CD4-positive, alpha-beta memory T cell (primary cell): Measurements from ENCODE around the gene OR51E1. TPM values are rescaled to one million over a fixed set of nuclear protein-coding genes. Genes with fewer than 3 reads are reported as not detected.

Experiments
- CTCF ChIA-PET: fragments of 350-600 bp; sonication (Branson Sonifier 250); formaldehyde crosslinking; loops from one replicate; lab custom pipeline; 2021; ENCODE audit warnings: inconsistent platforms; ENCODE audit not compliant: partially characterized antibody; lab: Charles Lee
- POLR2A ChIA-PET: fragments of 350-600 bp; sonication (Branson Sonifier 250); formaldehyde crosslinking; loops from one replicate; lab custom pipeline; 2021; ENCODE audit not compliant: partially characterized antibody; lab: Charles Lee
- DNase-seq, 5 donors: peaks; one replicate each; pipeline versions ENCODE4 v3.0.0 to v3.0.0-alpha.2; 2020 to 2022; ENCODE audit warnings: mixed read lengths in 1 of 5
- H3K27ac ChIP-seq: one replicate; pipeline ENCODE4 v1.7.0; 2013; ENCODE audit warnings: low read depth, low read length
- H3K27me3 ChIP-seq: 2 replicates; pipeline ENCODE4 v1.7.0; 2013; ENCODE audit warnings: mild to moderate bottlenecking, low read length, moderate library complexity; ENCODE audit not compliant: insufficient read depth
- H3K36me3 ChIP-seq: 2 replicates; pipeline ENCODE4 v1.7.0; 2013; ENCODE audit warnings: mild to moderate bottlenecking, low read length, moderate library complexity; ENCODE audit not compliant: insufficient read depth
- H3K4me1 ChIP-seq: 2 replicates; pipeline ENCODE4 v1.7.0; 2013; ENCODE audit warnings: mild to moderate bottlenecking, low read length, moderate library complexity; ENCODE audit not compliant: insufficient read depth
- H3K4me3 ChIP-seq, 2 donors: one replicate each; pipeline ENCODE4 v1.7.0; 2013; ENCODE audit warnings: low read length in 2 of 2, mild to moderate bottlenecking in 1 of 2
- H3K9me3 ChIP-seq, 2 donors: one replicate each; pipeline ENCODE4 v1.7.0; 2013; ENCODE audit warnings: low read length in 2 of 2, control low read depth in 1 of 2; ENCODE audit not compliant: control insufficient read depth in 1 of 2
- H3K27ac Mint-ChIP-seq, 7 donors: one replicate each; pipeline ENCODE4 v1.8.0; 2020 to 2021; ENCODE audit warnings: mixed read lengths in 7 of 7, mild to moderate bottlenecking in 6 of 7, inconsistent platforms in 3 of 7, moderate library complexity in 3 of 7
- H3K27me3 Mint-ChIP-seq, 2 donors: one replicate each; pipeline ENCODE4 v1.8.0; 2020 to 2021; ENCODE audit warnings: mixed read lengths in 2 of 2
- H3K36me3 Mint-ChIP-seq, 2 donors: one replicate each; pipeline ENCODE4 v1.8.0; 2020 to 2021; ENCODE audit warnings: mixed read lengths in 2 of 2, inconsistent platforms in 1 of 2, mild to moderate bottlenecking in 1 of 2
- H3K4me1 Mint-ChIP-seq, 4 donors: one replicate each; pipeline ENCODE4 v1.8.0; 2020 to 2021; ENCODE audit warnings: mixed read lengths in 4 of 4, mild to moderate bottlenecking in 1 of 4
- H3K4me3 Mint-ChIP-seq, 8 donors: one replicate each; pipeline ENCODE4 v1.8.0; 2020 to 2021; ENCODE audit warnings: mixed read lengths in 8 of 8, mild to moderate bottlenecking in 7 of 8, moderate library complexity in 6 of 8, inconsistent platforms in 3 of 8
- H3K9me3 Mint-ChIP-seq, 8 donors: one replicate each; pipeline ENCODE4 v1.8.0; 2020 to 2021; ENCODE audit warnings: mixed read lengths in 8 of 8, mild to moderate bottlenecking in 5 of 8, inconsistent platforms in 3 of 8, moderate library complexity in 1 of 8
- intact Hi-C: fragments of 100-400 bp; cut with micrococcal nuclease; formaldehyde crosslinking; loops from one replicate; pipeline ENCODE4 v1.15.1; 2023
- polyA plus RNA-seq, 2 donors: library from polyadenylated mRNA; unstranded; fragments of 300-500 nt; fragmentation: Illumina TruSeq; gene quantifications; one replicate each; pipeline ENCODE4 v1.2.3, GENCODE V29; 2021
- total RNA-seq, 2 experiments: library from RNA; stranded (reverse); gene quantifications; one replicate each; pipeline ENCODE4 v1.2.3, GENCODE V29; 2021

OR51E1 gene
- total and polyA plus RNA-seq, 4 experiments from 2014 or later: not detected

DNA sequence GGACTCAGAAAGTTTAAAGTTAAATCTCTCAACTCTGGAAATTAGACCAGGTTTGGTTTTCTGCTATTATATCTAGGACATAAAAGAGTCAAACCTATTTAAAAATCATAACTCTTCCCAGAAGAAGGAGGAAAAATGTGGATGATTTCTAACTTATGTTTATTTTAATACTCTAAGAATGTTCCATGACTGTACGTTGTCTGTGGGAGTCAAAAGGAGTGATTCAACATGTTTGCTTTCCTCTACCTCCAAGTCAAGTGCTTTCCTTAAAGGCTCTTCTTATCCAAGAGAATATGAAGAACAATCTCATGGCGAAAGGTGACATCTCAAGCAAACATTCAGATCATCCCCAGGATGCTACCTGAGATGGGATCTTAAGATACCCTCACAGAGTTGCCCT lies 21.6 kb downstream of the OR51E1 start:
- H3K36me3 Mint-ChIP-seq: no peaks in the 10 kb centered on the region
- H3K27me3 Mint-ChIP-seq: peaks cover 3 to 12% of the 10 kb centered on the region in 2 donors
- H3K4me3 Mint-ChIP-seq: no peak overlapping the region
- peaks cover 0 to 1% (median 0%) of the 10 kb centered on the region in 8 donors for H3K9me3 Mint-ChIP-seq
- Histone ChIP-seq H3K27me3 (no peaks in the 10 kb centered on the region), H3K36me3 (no peaks in the 10 kb centered on the region), H3K27ac (no peak overlapping the region), H3K9me3 (no peaks in the 10 kb centered on the region), H3K4me1 (no peaks in the 10 kb centered on the region), H3K4me3 (no peak overlapping the region)
- no peak overlapping the region for H3K27ac Mint-ChIP-seq
- ChIA-PET CTCF (no interaction called here), POLR2A (no interaction called here)
- H3K4me1 Mint-ChIP-seq: no peaks in the 10 kb centered on the region
- intact Hi-C loops: no loop called here
- no peak for DNase-seq

DNA sequence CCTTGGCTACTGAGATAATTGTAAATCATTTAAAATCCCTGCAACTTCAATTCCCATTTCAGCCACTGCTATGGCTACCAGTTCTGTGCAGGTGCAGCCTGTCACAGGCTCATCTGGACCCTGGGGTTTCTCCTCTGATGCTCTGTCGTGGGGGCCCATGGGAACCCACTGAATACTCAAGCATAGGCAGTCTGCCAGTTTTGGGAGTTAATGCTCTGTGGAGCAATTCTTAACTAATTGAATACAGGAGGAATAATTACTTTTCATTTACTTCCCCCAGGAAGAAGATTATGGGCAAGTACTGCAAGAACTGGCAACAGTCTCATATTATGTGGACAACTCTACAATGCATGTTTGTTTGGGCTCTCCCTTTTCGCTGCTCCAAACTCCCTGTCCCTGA lies 28.0 kb downstream of the OR51E1 start:
- intact Hi-C loops: no loop called here
- H3K36me3 Mint-ChIP-seq: no peaks in the 10 kb centered on the region
- H3K36me3 ChIP-seq: no peaks in the 10 kb centered on the region
- H3K27ac ChIP-seq: no peak overlapping the region
- H3K4me3 ChIP-seq: no peak overlapping the region
- no peak overlapping the region for H3K4me3 Mint-ChIP-seq
- H3K4me1 Mint-ChIP-seq: no peaks in the 10 kb centered on the region
- DNase-seq: no peak
- H3K9me3 ChIP-seq: no peaks in the 10 kb centered on the region
- CTCF ChIA-PET: no interaction called here
- no peaks in the 10 kb centered on the region for H3K4me1 ChIP-seq
- no peaks in the 10 kb centered on the region for H3K27me3 ChIP-seq
- POLR2A ChIA-PET: no interaction called here
- peaks cover 7 to 11% of the 10 kb centered on the region in 2 donors for H3K27me3 Mint-ChIP-seq
- peaks cover 0 to 1% (median 0%) of the 10 kb centered on the region in 8 donors for H3K9me3 Mint-ChIP-seq
- no peak overlapping the region for H3K27ac Mint-ChIP-seq

DNA sequence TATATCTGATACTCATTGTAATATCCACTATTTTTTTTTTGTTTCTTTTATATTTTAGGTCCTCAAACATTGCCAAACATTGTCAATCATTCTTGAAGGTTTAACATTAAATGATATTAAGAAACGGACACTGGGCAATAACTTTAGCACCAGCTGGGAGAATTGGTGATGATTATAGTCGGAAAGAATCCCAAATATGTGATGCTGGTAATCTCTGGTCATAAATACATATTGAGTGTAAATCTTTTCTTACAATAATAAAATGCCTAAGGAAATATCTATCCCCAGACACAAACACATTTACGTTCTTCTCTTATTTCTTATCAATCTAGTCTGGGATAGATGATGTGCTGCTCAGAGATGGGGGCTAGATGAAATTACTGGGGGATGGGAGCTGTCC lies 28.7 kb downstream of the OR51E1 start:
- Mint-ChIP-seq H3K27ac (no peak overlapping the region), H3K36me3 (no peaks in the 10 kb centered on the region), H3K27me3 (peaks cover 7 to 11% of the 10 kb centered on the region in 2 donors), H3K4me3 (no peak overlapping the region), H3K4me1 (no peaks in the 10 kb centered on the region), H3K9me3 (peaks cover 0 to 1% (median 0%) of the 10 kb centered on the region in 8 donors)
- Histone ChIP-seq H3K27me3 (no peaks in the 10 kb centered on the region), H3K36me3 (no peaks in the 10 kb centered on the region), H3K4me1 (no peaks in the 10 kb centered on the region), H3K27ac (no peak overlapping the region), H3K4me3 (no peak overlapping the region), H3K9me3 (no peaks in the 10 kb centered on the region)
- intact Hi-C loops: no loop called here
- no peak for DNase-seq
- POLR2A ChIA-PET: no interaction called here
- CTCF ChIA-PET: no interaction called here

DNA sequence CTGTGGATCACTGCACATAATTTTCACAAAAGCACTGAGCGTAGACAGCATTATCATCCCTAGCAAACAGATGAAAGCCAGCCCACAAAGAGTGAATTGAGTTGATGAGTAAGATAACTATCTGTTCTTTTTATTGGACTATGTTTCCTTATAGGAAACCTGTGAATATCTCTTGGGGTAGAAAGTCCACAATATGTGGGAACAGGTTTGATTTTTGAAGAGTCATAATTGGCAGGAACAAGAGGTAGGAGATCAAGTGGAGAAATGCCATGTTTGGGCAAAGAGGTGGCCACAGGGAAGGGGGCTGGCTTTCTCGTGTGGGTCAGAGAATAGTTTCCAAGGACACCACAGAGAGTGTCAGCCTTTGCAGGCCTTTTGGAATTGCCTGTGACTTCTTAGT lies 30.0 kb downstream of the OR51E1 start:
- Histone ChIP-seq H3K36me3 (no peaks in the 10 kb centered on the region), H3K27ac (no peak overlapping the region), H3K4me1 (no peaks in the 10 kb centered on the region), H3K27me3 (no peaks in the 10 kb centered on the region), H3K4me3 (no peak overlapping the region), H3K9me3 (no peaks in the 10 kb centered on the region)
- ChIA-PET CTCF (no interaction called here), POLR2A (no interaction called here)
- no peak for DNase-seq
- H3K36me3 Mint-ChIP-seq: no peaks in the 10 kb centered on the region
- no peak overlapping the region for H3K4me3 Mint-ChIP-seq
- peaks cover 7 to 11% of the 10 kb centered on the region in 2 donors for H3K27me3 Mint-ChIP-seq
- no peak overlapping the region for H3K27ac Mint-ChIP-seq
- no peaks in the 10 kb centered on the region for H3K9me3 Mint-ChIP-seq
- intact Hi-C loops: no loop called here
- H3K4me1 Mint-ChIP-seq: no peaks in the 10 kb centered on the region

DNA sequence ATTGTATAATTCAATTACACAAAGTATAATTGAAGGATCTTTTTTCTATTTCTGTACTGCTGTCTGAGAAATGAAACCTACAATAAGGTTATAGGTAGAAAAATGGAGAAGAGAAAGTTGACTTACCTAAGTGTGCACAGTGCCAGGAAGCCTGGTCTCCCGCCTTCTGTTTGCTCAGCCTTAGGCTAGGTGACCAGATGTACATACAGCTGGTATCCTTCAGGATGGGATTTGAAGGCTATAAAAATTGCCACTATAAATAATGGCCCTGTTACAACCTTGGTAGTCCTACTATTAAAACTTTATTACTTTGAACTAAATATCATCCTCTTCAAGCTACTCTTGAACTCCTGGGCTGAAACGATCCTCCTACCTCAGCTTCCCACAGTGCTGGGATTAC lies 34.2 kb downstream of the OR51E1 start:
- Mint-ChIP-seq H3K36me3 (no peaks in the 10 kb centered on the region), H3K4me1 (no peaks in the 10 kb centered on the region), H3K27me3 (peaks cover 3 to 12% of the 10 kb centered on the region in 2 donors), H3K4me3 (no peak overlapping the region), H3K9me3 (peaks cover 0 to 3% (median 0%) of the 10 kb centered on the region in 8 donors), H3K27ac (no peak overlapping the region)
- POLR2A ChIA-PET: no interaction called here
- intact Hi-C loops: no loop called here
- Histone ChIP-seq H3K4me3 (no peak overlapping the region), H3K27me3 (no peaks in the 10 kb centered on the region), H3K4me1 (no peaks in the 10 kb centered on the region), H3K36me3 (no peaks in the 10 kb centered on the region), H3K9me3 (no peaks in the 10 kb centered on the region), H3K27ac (no peak overlapping the region)
- CTCF ChIA-PET: no interaction called here
- no peak for DNase-seq

DNA sequence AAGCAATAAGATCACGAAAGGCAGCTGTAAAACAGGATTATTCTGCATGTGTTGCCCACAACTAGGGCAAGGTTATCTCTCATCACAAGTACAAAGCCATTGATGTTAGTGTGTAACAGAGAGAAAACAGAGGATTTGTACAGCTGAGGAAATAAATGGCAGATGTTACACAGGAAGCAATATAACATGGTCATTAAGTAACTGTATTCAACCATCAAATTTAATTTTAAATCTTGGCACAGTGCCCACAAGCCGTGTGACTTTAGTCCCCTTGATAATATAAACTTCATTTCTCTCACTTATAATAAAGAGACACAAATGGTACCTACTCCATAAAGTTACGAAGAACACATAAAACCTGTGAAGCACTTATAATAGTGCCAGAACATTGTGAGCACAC lies 36.6 kb downstream of the OR51E1 start:
- POLR2A ChIA-PET: no interaction called here
- intact Hi-C loops: no loop called here
- H3K4me1 ChIP-seq: no peaks in the 10 kb centered on the region
- DNase-seq: no peak
- H3K27me3 ChIP-seq: no peaks in the 10 kb centered on the region
- CTCF ChIA-PET: no interaction called here
- peaks cover 0 to 3% (median 0%) of the 10 kb centered on the region in 8 donors for H3K9me3 Mint-ChIP-seq
- H3K27me3 Mint-ChIP-seq: peaks cover 0 to 8% of the 10 kb centered on the region in 2 donors
- no peaks in the 10 kb centered on the region for H3K36me3 ChIP-seq
- H3K27ac Mint-ChIP-seq: no peak overlapping the region
- no peak overlapping the region for H3K27ac ChIP-seq
- H3K36me3 Mint-ChIP-seq: no peaks in the 10 kb centered on the region
- H3K4me3 Mint-ChIP-seq: no peak overlapping the region
- no peaks in the 10 kb centered on the region for H3K4me1 Mint-ChIP-seq
- no peaks in the 10 kb centered on the region for H3K9me3 ChIP-seq
- no peak overlapping the region for H3K4me3 ChIP-seq

DNA sequence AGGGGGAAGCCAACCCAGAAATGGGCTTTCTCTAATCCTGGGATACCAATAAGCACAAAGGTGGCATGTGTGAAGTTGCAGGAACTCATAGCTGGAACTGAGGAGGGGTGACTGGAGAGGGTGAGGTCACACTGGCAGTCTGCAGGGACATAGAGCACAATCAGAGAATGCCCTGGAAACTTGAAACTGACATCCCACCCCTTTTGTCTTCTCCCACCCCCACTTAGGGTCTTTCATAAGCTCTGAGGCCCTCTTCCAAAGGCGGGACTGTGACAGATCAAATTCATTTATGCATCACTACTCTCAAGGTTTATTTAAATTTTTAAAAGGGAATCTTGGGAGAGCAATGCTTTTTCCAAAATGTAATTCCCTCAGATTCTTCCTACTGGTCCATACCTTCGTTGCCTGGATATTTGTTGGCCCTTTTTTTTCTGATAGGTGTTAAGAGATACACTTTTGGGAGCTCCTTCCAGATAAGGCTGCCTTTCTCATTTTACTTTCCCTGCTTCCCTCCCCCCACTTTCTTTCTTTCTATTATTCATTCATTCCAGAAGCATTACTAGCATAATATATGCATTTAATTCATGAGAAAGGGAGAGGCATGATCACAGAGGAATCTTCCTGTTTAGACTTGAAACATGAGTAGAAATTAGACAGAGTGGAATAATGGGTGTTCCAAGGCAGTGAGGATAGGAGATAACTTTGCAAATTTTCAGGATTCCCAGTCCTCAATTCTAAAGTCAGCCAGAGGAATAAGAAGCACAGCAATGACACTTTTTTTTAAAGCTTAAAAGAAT lies 39.0 kb downstream of the OR51E1 start:
- Mint-ChIP-seq H3K4me1 (no peaks in the 10 kb centered on the region), H3K36me3 (no peaks in the 10 kb centered on the region), H3K27me3 (peaks cover 0 to 5% of the 10 kb centered on the region in 2 donors), H3K27ac (no peak overlapping the region), H3K9me3 (peaks cover 0 to 3% (median 0%) of the 10 kb centered on the region in 8 donors), H3K4me3 (no peak overlapping the region)
- no peaks in the 10 kb centered on the region for H3K36me3 ChIP-seq
- no peaks in the 10 kb centered on the region for H3K4me1 ChIP-seq
- POLR2A ChIA-PET: no interaction called here
- no peak overlapping the region for H3K4me3 ChIP-seq
- DNase-seq: no peak
- no peak overlapping the region for H3K27ac ChIP-seq
- CTCF ChIA-PET: no interaction called here
- no peaks in the 10 kb centered on the region for H3K9me3 ChIP-seq
- intact Hi-C loops: no loop called here
- H3K27me3 ChIP-seq: no peaks in the 10 kb centered on the region
